Esophagus squamous epithelium (tissue), 5 donors: ENCODE data around the gene TLDC2. TPM values are rescaled to one million over a fixed set of nuclear protein-coding genes. Genes with fewer than 3 reads are reported as not detected.

Experiments used
- DNase-seq: peaks from one replicate; lab custom pipeline; 2025; lab: John Stamatoyannopoulos, UW
- H3K27ac ChIP-seq, 4 donors: fragments of 200-600 bp; sonication (generic); one replicate each; pipeline ENCODE4 v1.5.1; 2016 to 2019; ENCODE audit warnings: mild to moderate bottlenecking in 1 of 4
- H3K27me3 ChIP-seq, 4 donors: fragments of 200-600 bp; sonication (generic); 1 replicate in 3 of 4; 2 replicates in 1 of 4; pipeline versions ENCODE4 v1.5.1 to v1.6.0; 2017 to 2021; ENCODE audit warnings: antibody characterized with exemption in 1 of 4
- H3K36me3 ChIP-seq, 3 donors: fragments of 200-600 bp; sonication (generic); one replicate each; pipeline ENCODE4 v1.5.1; 2016 to 2019
- H3K4me1 ChIP-seq, 3 donors: fragments of 200-600 bp; sonication (generic); one replicate each; pipeline ENCODE4 v1.5.1; 2017 to 2019
- H3K4me3 ChIP-seq, 4 donors: fragments of 200-600 bp; sonication (generic); 1 replicate in 3 of 4; 2 replicates in 1 of 4; pipeline ENCODE4 v1.5.1; 2016 to 2019; ENCODE audit warnings: mild to moderate bottlenecking in 2 of 4, moderate library complexity in 1 of 4
- H3K9me3 ChIP-seq, 3 donors: fragments of 200-600 bp; sonication (generic); one replicate each; pipeline ENCODE4 v1.5.1; 2016 to 2019
- POLR2A ChIP-seq, 4 donors: fragments of 450-650 bp; IDR thresholded peaks; one replicate each; pipeline ENCODE4 v1.6.1; 2017; ENCODE audit warnings: antibody characterized with exemption in 4 of 4, mild to moderate bottlenecking in 4 of 4, moderate library complexity in 3 of 4
- WGBS, 2 donors: methylation state at CpG; one replicate each; pipeline ENCODE4 v1.1.5; 2018; 5-methylcytosine and 5-hydroxymethylcytosine counted together
- intact Hi-C: fragments of 100-400 bp; cut with DNase I; formaldehyde crosslinking; loops from one replicate; pipeline ENCODE4 v1.15.0; 2022
- total RNA-seq, 4 donors: library from RNA; depleted of rRNA; stranded (reverse); fragments of >200 nt; gene quantifications; one replicate each; pipeline ENCODE4 v1.1.0, GENCODE V29; 2016
- TF ChIP-seq, protein P1 (sequence below), 6 experiments: fragments of 450-650 bp in 4 of 6; fragments of 200-600 bp in 2 of 6; sonication (generic) in 2 of 6; IDR thresholded peaks; one replicate each; pipeline ENCODE4 v1.5.1; 2016 to 2019; ENCODE audit warnings: antibody characterized with exemption in 6 of 6, mild to moderate bottlenecking in 4 of 6, moderate library complexity in 4 of 6
- donor health status: DM: yes; HTN: yes; CAD: no.

The TLDC2 gene
- total RNA-seq, 4 donors from 2014 or later: 0.53 to 1.1 TPM; not detected in 2

DNA sequence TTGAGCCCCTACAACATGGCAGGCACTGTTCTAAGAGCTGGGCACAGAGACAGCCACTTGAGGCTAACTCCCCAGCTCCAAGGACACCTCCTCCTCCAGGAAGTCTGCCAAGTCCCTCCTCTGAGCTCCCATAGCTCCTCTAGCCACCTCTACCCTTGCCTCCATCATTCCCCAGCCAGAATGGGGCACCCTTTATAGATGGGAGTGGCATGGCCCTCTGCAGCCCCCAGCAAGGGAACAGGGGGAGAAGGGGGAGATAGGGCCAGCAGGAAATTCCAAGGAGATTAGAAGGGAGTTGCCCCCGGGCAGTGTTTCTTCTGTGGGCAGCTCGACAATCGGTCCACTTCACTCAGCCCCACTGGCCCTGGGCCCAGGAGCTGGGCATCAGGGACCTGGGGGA lies 19.7 kb upstream of the TLDC2 start:
- TF ChIP-seq POLR2A (IDR thresholded peaks at IDR 0.05): no peak
- TF ChIP-seq, protein P1, sequence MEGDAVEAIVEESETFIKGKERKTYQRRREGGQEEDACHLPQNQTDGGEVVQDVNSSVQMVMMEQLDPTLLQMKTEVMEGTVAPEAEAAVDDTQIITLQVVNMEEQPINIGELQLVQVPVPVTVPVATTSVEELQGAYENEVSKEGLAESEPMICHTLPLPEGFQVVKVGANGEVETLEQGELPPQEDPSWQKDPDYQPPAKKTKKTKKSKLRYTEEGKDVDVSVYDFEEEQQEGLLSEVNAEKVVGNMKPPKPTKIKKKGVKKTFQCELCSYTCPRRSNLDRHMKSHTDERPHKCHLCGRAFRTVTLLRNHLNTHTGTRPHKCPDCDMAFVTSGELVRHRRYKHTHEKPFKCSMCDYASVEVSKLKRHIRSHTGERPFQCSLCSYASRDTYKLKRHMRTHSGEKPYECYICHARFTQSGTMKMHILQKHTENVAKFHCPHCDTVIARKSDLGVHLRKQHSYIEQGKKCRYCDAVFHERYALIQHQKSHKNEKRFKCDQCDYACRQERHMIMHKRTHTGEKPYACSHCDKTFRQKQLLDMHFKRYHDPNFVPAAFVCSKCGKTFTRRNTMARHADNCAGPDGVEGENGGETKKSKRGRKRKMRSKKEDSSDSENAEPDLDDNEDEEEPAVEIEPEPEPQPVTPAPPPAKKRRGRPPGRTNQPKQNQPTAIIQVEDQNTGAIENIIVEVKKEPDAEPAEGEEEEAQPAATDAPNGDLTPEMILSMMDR (IDR thresholded peaks at IDR 0.05): no peak
- H3K27me3 ChIP-seq: no peaks in the 10 kb centered on the region
- H3K27ac ChIP-seq: peak overlapping the region; percentile 31 to 87 (median 66)
- H3K4me3 ChIP-seq: no peak overlapping the region
- WGBS, 2 donors: 20 to 41% methylated on average over 1 to 3 of the region's 3 CpGs
- H3K4me1 ChIP-seq: peaks cover 44 to 97% (median 88%) of the 10 kb centered on the region in 3 donors
- intact Hi-C loops: no loop called here
- DNase-seq: no peak
- H3K36me3 ChIP-seq: peaks cover 0 to 16% (median 0%) of the 10 kb centered on the region in 3 donors
- no peaks in the 10 kb centered on the region for H3K9me3 ChIP-seq

DNA sequence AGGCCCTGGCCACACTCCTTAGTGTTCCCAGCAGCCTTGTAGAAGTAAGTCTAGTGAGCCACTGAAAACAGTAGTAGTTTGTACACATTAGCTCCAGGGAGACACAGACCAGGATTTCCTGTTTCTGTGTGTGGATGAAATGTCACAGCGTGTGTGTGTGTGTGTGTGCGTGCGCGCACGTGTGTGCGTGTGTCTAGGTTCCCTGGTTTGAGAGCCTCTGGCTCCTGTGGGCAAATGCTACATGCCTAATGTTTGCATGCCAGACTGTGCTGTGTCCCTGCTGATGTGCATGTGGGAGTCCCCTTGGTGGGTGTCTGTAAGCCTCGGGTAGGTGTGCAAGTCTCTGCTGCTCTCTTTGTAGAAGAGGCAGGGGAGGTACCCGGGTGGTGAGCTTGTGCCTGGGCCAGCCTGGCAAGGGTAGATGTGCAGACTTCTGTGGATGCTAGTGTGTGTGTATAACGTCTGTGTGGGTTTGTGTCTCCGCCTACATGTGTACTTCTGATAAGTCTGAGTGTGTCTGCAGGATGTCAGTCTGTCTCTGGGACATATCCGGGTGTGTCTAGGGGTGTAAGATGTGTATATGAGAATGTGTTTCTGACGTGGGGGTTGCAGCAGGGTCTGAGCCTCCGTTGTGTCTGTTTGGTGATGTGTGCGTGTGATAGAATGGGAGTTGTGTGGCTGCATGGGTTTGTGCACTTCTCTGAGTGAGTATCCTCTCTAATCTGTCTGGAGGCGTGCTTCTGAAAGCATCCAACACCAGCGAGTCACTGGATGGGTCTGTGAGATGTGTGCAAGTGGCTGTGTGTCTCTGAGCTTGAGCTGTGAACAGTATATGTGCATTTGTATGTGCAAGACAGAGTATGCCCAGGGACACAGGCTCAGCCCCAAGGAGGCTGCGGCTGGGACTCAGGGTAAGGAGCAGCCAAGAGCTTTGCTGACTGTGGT lies 19.0 kb upstream of the TLDC2 start:
- H3K4me3 ChIP-seq: no peak overlapping the region
- no peak for TF ChIP-seq POLR2A (IDR thresholded peaks at IDR 0.05)
- TF ChIP-seq, protein P1 (IDR thresholded peaks at IDR 0.05): no peak
- intact Hi-C loops: no loop called here
- no peaks in the 10 kb centered on the region for H3K9me3 ChIP-seq
- DNase-seq: no peak
- H3K4me1 ChIP-seq: peaks cover 49 to 97% (median 91%) of the 10 kb centered on the region in 3 donors
- H3K27me3 ChIP-seq: no peaks in the 10 kb centered on the region
- 43 to 46% methylated on average over 8 to 10 of the region's 17 CpGs for WGBS, 2 donors
- H3K27ac ChIP-seq: peak overlapping the region; percentile 31 to 87 (median 66)
- H3K36me3 ChIP-seq: peaks cover 0 to 16% (median 0%) of the 10 kb centered on the region in 3 donors

DNA sequence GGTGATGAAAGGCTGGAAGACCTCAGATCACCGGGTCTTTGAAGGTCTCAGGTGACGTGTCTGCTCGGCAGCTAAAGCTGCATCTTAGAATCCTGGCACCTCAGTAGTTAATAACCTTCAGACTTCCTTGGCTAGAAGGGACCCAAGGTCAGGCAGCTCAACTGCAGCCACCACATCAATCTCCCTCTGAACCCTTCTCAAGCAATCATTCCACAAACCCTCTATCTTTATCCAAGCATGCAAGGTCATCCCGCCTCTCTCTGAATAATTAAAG lies 16.7 kb upstream of the TLDC2 start:
- no peaks in the 10 kb centered on the region for H3K27me3 ChIP-seq
- peak overlapping the region in 3 of 4 donors; percentile 90 to 96 (median 95) for H3K27ac ChIP-seq
- no peak for TF ChIP-seq POLR2A (IDR thresholded peaks at IDR 0.05)
- TF ChIP-seq, protein P1 (IDR thresholded peaks at IDR 0.05): no peak
- H3K4me1 ChIP-seq: peaks cover 55 to 86% (median 74%) of the 10 kb centered on the region in 3 donors
- intact Hi-C loops: no loop called here
- H3K4me3 ChIP-seq: no peak overlapping the region
- H3K9me3 ChIP-seq: no peaks in the 10 kb centered on the region
- DNase-seq: no peak
- peaks cover 0 to 16% (median 0%) of the 10 kb centered on the region in 3 donors for H3K36me3 ChIP-seq
- WGBS, 2 donors: 65 to 79% methylated on average over 4 of the region's 4 CpGs

DNA sequence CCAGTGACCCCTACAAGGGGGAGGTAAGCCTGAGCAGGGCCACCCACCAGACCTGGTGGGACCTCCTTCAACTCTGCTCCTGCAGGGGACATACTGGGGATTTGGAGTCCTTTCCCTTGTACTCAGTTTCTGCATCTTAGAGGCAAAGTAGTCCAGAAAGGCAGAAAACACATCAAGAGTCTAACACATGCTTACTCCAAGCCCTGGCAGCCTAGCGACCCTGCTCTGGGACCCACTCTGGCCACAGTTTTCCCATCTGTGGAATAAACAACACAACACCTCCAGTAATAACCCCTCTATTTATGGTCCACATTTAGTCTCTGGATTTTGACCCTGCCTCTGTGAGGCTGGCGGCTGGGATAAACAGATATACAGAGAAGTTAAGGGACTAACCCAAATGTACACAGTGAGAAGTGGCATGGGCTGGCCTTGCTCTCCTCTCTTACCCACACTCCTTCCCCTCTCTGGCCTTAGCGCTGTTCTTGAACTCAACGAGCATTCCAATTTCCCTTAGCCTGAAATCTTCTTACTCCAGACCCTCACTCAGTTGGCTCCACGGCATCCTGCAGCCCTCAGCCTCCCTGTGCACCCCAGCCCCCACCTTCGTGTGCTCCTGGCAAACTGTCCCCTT lies 16.1 kb upstream of the TLDC2 start:
- Histone ChIP-seq H3K9me3 (no peaks in the 10 kb centered on the region), H3K4me1 (peaks cover 55 to 86% (median 73%) of the 10 kb centered on the region in 3 donors)

More for the DNA sequence above, 16.1 kb upstream of the TLDC2 start:
- WGBS, 2 donors: 61 to 76% methylated on average over 5 to 6 of the region's 6 CpGs
- no peak for TF ChIP-seq POLR2A (IDR thresholded peaks at IDR 0.05)
- TF ChIP-seq, protein P1 (IDR thresholded peaks at IDR 0.05): no peak
- DNase-seq: no peak
- Histone ChIP-seq H3K36me3 (peaks cover 0 to 16% (median 0%) of the 10 kb centered on the region in 3 donors), H3K4me3 (peak overlapping the region in 1 of 4 donors; percentile 4), H3K27me3 (no peaks in the 10 kb centered on the region), H3K27ac (peak overlapping the region in 3 of 4 donors; percentile 90 to 96 (median 95))
- intact Hi-C loops: loop anchor here (10.0 kb wide), 1 partner anchor 245 kb away; no protein-coding TSS in a partner anchor
